Esophagus muscularis mucosa (tissue), 4 donors: ENCODE measurements around the gene ANKRD18A. TPM values are rescaled to one million over a fixed set of nuclear protein-coding genes. Genes with fewer than 3 reads are reported as not detected.

Experiments
- DNase-seq: peaks from one replicate; pipeline ENCODE4 v3.0.0-alpha.2; 2017; ENCODE audit errors: extremely low spot score
- H3K27ac ChIP-seq, 4 donors: fragments of 200-600 bp; sonication (generic); replicated peaks in 1 of 4; 1 replicate in 3 of 4; 2 replicates in 1 of 4; pipeline ENCODE4 v1.5.1; 2016 to 2019; ENCODE audit warnings: mild to moderate bottlenecking in 1 of 4
- H3K27me3 ChIP-seq, 4 donors: fragments of 200-600 bp; sonication (generic); one replicate each; pipeline versions ENCODE4 v1.5.1 to v1.6.0; 2016 to 2019
- H3K36me3 ChIP-seq, 4 donors: fragments of 200-600 bp; sonication (generic); one replicate each; pipeline ENCODE4 v1.5.1; 2016 to 2019
- H3K4me1 ChIP-seq, 4 donors: fragments of 200-600 bp; sonication (generic); one replicate each; pipeline ENCODE4 v1.5.1; 2016 to 2019
- H3K4me3 ChIP-seq, 4 donors: fragments of 200-600 bp; sonication (generic); 1 replicate in 2 of 4; 2 replicates in 2 of 4; pipeline ENCODE4 v1.5.1; 2016 to 2019; ENCODE audit warnings: mild to moderate bottlenecking in 4 of 4, moderate library complexity in 1 of 4
- H3K9me3 ChIP-seq, 4 donors: fragments of 200-600 bp; sonication (generic); 1 replicate in 3 of 4; 2 replicates in 1 of 4; pipeline ENCODE4 v1.5.1; 2016 to 2019
- EP300 ChIP-seq: sonication (generic); formaldehyde crosslinking; IDR thresholded peaks from one replicate; pipeline ENCODE4 v1.6.1; 2017; ENCODE audit warnings: antibody characterized with exemption
- POLR2A ChIP-seq: fragments of 450-650 bp; IDR thresholded peaks from one replicate; pipeline ENCODE4 v1.6.1; 2017; ENCODE audit warnings: antibody characterized with exemption, moderate library complexity, mild to moderate bottlenecking, low read depth
- POLR2AphosphoS5 ChIP-seq, 2 donors: sonication (generic); formaldehyde crosslinking; IDR thresholded peaks; one replicate each; pipeline ENCODE4 v1.6.1; 2017; ENCODE audit warnings: antibody characterized with exemption in 2 of 2
- WGBS: methylation state at CpG from one replicate; pipeline ENCODE4 v1.1.5; 2018; 5-methylcytosine and 5-hydroxymethylcytosine counted together
- intact Hi-C: fragments of 100-400 bp; cut with DNase I; formaldehyde crosslinking; loops from one replicate; pipeline ENCODE4 v1.15.1; 2023
- total RNA-seq, 4 donors: library from RNA; depleted of rRNA; stranded (reverse); fragments of >200 nt; gene quantifications; one replicate each; pipeline versions ENCODE4 v1.1.0 to v1.2.1, GENCODE V29; 2016
- TF ChIP-seq, protein P1 (sequence below), 3 experiments: fragments of 200-600 bp in 2 of 3; fragments of 450-650 bp in 1 of 3; sonication (generic) in 2 of 3; IDR thresholded peaks; one replicate each; pipeline ENCODE4 v1.5.1; 2017 to 2019; ENCODE audit warnings: antibody characterized with exemption in 3 of 3, mild to moderate bottlenecking in 2 of 3, moderate library complexity in 1 of 3

ANKRD18A gene
- total RNA-seq, 4 donors from 2014 or later = 0.11 to 0.58 (median 0.17) TPM; not detected in 1

DNA sequence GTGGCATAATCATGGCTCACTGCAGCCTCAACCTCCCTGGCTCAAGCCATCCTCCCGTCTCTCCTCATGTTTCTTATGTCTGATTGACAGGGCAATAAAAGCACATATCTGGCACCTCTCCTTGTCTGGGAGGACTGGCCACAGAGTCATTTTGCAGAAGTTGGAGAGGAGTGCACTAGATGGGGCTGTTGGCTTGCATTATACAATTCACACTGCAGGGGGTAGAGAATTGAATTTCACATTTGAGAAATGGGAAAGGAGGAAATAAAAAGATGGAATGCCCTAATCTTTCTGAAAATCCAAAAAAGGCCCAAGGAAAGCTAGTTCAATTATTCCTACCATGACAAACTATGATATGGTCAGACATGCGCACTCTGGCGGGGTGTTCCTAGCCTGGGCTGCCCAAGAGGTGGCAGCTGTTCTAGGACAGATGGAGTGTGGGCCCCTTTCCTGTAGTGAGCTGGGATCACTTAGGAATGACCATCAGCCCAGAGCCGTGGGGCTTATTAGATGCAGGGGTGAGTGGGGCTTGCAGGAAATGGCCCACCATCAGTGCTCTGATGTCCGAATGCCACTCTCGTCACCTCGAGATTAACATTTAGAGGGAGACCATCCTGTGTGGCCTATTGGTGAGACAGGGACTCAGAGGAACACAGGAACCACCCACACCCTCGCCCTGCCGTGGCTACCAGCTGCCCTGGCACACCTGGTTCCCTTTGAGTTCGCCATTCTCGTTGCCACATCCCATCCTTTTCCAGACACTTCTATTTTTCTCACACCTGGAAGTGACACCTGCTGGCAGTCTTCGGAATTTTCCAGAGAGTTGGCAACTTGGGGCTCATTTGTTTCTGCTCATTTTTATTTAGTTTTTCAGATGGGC is 21.8 kb upstream of the ANKRD18A start:
- no peaks in the 10 kb centered on the region for H3K9me3 ChIP-seq
- H3K27ac ChIP-seq = no peak overlapping the region
- 70% methylated on average over 12 of the region's 12 CpGs for WGBS
- H3K4me1 ChIP-seq = no peaks in the 10 kb centered on the region
- H3K27me3 ChIP-seq = peaks cover 0 to 21% (median 0%) of the 10 kb centered on the region in 4 donors
- H3K36me3 ChIP-seq = no peaks in the 10 kb centered on the region
- TF ChIP-seq POLR2AphosphoS5 (IDR thresholded peaks at IDR 0.05) = no peak
- TF ChIP-seq, protein P1, sequence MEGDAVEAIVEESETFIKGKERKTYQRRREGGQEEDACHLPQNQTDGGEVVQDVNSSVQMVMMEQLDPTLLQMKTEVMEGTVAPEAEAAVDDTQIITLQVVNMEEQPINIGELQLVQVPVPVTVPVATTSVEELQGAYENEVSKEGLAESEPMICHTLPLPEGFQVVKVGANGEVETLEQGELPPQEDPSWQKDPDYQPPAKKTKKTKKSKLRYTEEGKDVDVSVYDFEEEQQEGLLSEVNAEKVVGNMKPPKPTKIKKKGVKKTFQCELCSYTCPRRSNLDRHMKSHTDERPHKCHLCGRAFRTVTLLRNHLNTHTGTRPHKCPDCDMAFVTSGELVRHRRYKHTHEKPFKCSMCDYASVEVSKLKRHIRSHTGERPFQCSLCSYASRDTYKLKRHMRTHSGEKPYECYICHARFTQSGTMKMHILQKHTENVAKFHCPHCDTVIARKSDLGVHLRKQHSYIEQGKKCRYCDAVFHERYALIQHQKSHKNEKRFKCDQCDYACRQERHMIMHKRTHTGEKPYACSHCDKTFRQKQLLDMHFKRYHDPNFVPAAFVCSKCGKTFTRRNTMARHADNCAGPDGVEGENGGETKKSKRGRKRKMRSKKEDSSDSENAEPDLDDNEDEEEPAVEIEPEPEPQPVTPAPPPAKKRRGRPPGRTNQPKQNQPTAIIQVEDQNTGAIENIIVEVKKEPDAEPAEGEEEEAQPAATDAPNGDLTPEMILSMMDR (IDR thresholded peaks at IDR 0.05) = peak; percentile 20 to 48 (median 46)
- peak; percentile 53 for DNase-seq
- intact Hi-C loops = no loop called here
- no peak overlapping the region for H3K4me3 ChIP-seq

DNA sequence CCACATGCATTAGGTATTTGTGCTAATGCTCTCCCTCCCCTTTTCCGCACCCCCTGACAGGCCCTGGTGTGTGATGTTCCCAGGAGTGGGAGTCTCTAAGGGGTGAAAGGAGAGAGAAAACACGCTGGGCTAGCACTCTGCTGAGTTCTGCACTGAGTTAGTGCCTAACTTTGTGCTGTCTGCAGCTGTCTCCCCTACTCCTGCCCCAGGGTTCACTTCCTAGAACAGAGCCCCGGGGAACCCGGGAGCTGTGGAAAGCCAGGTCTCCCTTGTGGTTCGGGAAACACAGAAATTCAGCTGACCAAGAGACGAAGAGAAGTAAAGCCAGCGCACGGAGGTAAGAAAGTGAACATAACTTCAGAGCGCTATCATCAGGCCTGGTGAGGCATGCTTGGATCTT is 20.7 kb upstream of the ANKRD18A start:
- Histone ChIP-seq H3K36me3 (no peaks in the 10 kb centered on the region), H3K9me3 (no peaks in the 10 kb centered on the region), H3K27me3 (peaks cover 0 to 32% (median 0%) of the 10 kb centered on the region in 4 donors), H3K4me3 (no peak overlapping the region), H3K4me1 (no peaks in the 10 kb centered on the region), H3K27ac (no peak overlapping the region)
- DNase-seq = peak; percentile 68
- WGBS = 77% methylated on average over 9 of the region's 9 CpGs
- TF ChIP-seq EP300 (no peak), POLR2A (no peak), POLR2AphosphoS5 (IDR thresholded peaks at IDR 0.05) (no peak)
- TF ChIP-seq, protein P1 (IDR thresholded peaks at IDR 0.05) = no peak
- intact Hi-C loops = no loop called here

DNA sequence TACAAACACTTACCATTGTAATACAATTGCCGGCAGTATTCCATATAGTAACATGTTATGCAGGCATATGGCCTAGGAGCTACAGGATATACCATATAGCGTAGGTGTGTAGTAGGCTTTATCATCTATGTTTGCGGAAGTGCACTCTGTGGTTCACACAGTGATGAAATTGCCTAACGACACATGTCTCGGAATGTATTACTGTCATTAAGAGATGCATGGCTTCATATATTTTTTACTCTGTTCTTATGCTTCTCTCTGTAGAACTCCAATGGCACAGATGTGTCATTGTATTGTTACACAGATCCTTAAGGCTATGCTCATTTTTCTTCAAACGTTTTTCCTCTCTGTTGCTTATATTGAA is 19.2 kb upstream of the ANKRD18A start:
- H3K27ac ChIP-seq = no peak overlapping the region
- 88% methylated on average over 6 of the region's 6 CpGs for WGBS
- H3K4me3 ChIP-seq = no peak overlapping the region
- H3K27me3 ChIP-seq = peaks cover 0 to 36% (median 0%) of the 10 kb centered on the region in 4 donors
- no peaks in the 10 kb centered on the region for H3K36me3 ChIP-seq
- peak; percentile 42 for DNase-seq
- no peaks in the 10 kb centered on the region for H3K9me3 ChIP-seq
- TF ChIP-seq EP300 (no peak), POLR2AphosphoS5 (IDR thresholded peaks at IDR 0.05) (no peak), POLR2A (no peak)
- TF ChIP-seq, protein P1 (IDR thresholded peaks at IDR 0.05) = no peak
- intact Hi-C loops = no loop called here
- H3K4me1 ChIP-seq = no peaks in the 10 kb centered on the region

DNA sequence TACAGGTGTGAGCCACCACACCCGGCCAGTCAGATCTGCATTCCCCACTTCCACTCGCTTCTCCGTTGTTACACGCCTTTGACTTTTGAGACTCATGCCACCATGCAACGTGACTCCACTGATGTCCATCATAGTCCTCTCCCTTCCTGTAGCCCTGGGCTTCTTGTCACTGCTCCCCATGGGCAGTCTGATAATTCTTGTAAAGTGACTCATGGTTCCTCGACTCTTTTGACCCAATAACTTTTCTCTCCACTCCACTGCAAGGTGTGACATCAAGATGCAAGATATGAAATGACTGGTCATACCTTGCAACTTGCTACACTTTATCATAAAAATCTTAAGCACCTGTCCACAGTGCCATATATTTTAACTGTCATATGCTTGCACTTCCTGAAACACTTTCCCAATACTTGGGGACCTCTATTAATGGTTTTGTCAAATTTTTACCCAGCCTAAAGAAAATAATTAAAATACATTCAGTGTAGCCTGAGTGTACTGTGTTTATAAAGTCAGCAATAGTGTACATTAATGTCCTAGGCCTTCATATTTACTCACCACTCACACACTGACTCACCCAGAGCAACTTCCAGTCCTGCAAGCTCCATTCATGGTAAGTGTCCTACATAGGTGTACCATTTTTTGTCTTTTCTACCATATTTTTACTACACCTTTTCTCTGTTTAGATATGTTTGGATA is 18.6 kb upstream of the ANKRD18A start:
- Histone ChIP-seq H3K36me3 (no peaks in the 10 kb centered on the region), H3K27me3 (peaks cover 0 to 36% (median 0%) of the 10 kb centered on the region in 4 donors), H3K4me3 (no peak overlapping the region), H3K9me3 (no peaks in the 10 kb centered on the region), H3K4me1 (no peaks in the 10 kb centered on the region), H3K27ac (no peak overlapping the region)
- peak; percentile 24 for DNase-seq
- TF ChIP-seq, protein P1 (IDR thresholded peaks at IDR 0.05) = no peak
- no peak for TF ChIP-seq POLR2A
- TF ChIP-seq EP300 = no peak
- no peak for TF ChIP-seq POLR2AphosphoS5 (IDR thresholded peaks at IDR 0.05)
- WGBS = 88% methylated on average over 6 of the region's 6 CpGs
- intact Hi-C loops = no loop called here
